ENCODE measurements around the gene STEAP1B. TPM values are rescaled to one million over a fixed set of nuclear protein-coding genes. Genes with fewer than 3 reads are reported as not detected.

The STEAP1B gene
- polyA plus RNA-seq, 1 experiment: 1.4 TPM

DNA sequence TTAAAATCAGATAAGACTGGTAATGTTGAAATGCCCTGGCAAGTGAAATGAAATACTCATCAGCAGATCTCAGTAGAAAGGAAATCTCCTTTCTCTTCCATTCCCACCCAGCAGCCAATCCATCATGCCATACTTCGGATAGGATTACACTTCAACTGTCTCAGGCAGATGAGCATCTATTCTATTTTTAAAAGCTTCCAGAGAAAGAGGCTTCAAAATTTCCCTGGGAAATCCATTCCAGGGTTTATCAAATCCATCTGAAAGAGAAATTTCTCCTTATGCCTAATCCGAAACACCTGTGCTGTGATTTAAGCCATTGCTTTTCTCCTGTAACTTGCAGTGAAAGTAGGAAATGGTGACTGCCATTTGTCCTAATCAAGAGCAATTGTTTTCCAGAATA is 82.6 kb downstream of the STEAP1B start:
- no peaks in the 10 kb centered on the region for H3K27me3 ChIP-seq (ENCODE audit: control insufficient read depth, insufficient read depth, low read length)
- TF ChIP-seq, protein P1, sequence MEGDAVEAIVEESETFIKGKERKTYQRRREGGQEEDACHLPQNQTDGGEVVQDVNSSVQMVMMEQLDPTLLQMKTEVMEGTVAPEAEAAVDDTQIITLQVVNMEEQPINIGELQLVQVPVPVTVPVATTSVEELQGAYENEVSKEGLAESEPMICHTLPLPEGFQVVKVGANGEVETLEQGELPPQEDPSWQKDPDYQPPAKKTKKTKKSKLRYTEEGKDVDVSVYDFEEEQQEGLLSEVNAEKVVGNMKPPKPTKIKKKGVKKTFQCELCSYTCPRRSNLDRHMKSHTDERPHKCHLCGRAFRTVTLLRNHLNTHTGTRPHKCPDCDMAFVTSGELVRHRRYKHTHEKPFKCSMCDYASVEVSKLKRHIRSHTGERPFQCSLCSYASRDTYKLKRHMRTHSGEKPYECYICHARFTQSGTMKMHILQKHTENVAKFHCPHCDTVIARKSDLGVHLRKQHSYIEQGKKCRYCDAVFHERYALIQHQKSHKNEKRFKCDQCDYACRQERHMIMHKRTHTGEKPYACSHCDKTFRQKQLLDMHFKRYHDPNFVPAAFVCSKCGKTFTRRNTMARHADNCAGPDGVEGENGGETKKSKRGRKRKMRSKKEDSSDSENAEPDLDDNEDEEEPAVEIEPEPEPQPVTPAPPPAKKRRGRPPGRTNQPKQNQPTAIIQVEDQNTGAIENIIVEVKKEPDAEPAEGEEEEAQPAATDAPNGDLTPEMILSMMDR (IDR thresholded peaks at IDR 0.05; ENCODE audit: insufficient read depth, low read depth, low read length): no peak
- ChIA-PET CTCF (no interaction called here), POLR2A (no interaction called here)
- DNase-seq (ENCODE audit: low read depth): no peak
- H3K36me3 ChIP-seq (ENCODE audit: control insufficient read depth, insufficient read depth, low read length): no peaks in the 10 kb centered on the region
- no peak overlapping the region for H3K4me3 ChIP-seq (ENCODE audit: low read depth, low read length)

DNA sequence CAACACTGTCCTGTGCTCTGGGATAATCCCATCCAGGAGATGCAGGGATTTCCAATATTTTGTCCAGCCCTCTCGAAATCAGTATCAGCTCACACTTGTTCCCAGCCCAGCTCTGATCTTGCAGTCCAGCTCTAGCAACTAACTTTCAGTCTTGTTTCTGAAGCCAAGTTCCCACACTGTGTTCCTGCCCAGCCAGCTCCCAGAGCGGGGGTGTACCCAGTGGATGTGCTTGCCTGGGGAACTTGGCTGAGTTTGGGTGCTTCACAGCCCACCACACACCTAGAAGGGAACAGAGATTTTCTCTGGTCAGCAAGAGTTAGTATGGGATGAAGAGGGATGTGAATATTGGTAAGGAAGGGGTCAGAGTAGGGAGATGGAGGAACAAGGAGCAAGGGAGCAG is 85.6 kb downstream of the STEAP1B start:
- ChIA-PET POLR2A (no interaction called here), CTCF (no interaction called here)
- Histone ChIP-seq H3K4me3 (ENCODE audit: low read depth, low read length) (no peak overlapping the region), H3K27me3 (ENCODE audit: control insufficient read depth, insufficient read depth, low read length) (no peaks in the 10 kb centered on the region), H3K36me3 (ENCODE audit: control insufficient read depth, insufficient read depth, low read length) (no peaks in the 10 kb centered on the region)
- no peak for DNase-seq (ENCODE audit: low read depth)
- TF ChIP-seq, protein P1 (IDR thresholded peaks at IDR 0.05; ENCODE audit: insufficient read depth, low read depth, low read length): no peak

DNA sequence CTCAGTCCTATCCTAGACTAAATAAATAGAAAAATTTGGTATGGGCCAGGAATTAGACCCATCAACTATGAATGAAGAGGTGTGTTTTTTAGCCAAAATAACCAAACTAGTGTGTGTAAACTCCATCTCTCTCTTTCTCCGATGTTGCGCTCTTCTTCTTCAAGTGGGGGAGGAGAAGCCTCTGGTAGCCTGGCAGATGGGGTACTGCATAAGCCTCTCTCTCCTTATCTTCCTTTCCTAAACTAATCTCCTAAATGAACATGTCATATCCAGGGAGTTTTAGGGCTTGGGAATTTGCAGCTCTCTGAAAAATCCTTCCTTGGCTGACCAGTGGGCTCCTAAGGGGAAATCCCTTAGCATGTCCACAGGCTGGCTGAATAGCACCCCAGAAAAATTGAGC is 86.8 kb downstream of the STEAP1B start:
- no peak overlapping the region for H3K4me3 ChIP-seq (ENCODE audit: low read depth, low read length)
- ChIA-PET CTCF (interaction anchor here (1.5 kb wide), 1 partner anchor 17 kb away, joined by 3 read pairs; no protein-coding TSS in a partner anchor), POLR2A (no interaction called here)
- TF ChIP-seq, protein P1 (IDR thresholded peaks at IDR 0.05; ENCODE audit: insufficient read depth, low read depth, low read length): no peak
- H3K36me3 ChIP-seq (ENCODE audit: control insufficient read depth, insufficient read depth, low read length): no peaks in the 10 kb centered on the region
- no peaks in the 10 kb centered on the region for H3K27me3 ChIP-seq (ENCODE audit: control insufficient read depth, insufficient read depth, low read length)
- DNase-seq (ENCODE audit: low read depth): no peak

- ChIA-PET POLR2A (no interaction called here), CTCF (interaction anchor here (1.5 kb wide), 1 partner anchor 18 kb away, joined by 3 read pairs; no protein-coding TSS in a partner anchor)
- no peak for DNase-seq (ENCODE audit: low read depth)
These were observed 87.9 kb downstream of the STEAP1B start for GRCh38 chr7:22411977-22412693.

GRCh38 chr7:22406715-22407114 is 93.3 kb downstream of the STEAP1B start:
- DNase-seq (ENCODE audit: low read depth): no peak
- ChIA-PET POLR2A (no interaction called here), CTCF (interaction anchor here (0.9 to 1.4 kb wide), 2 partner anchors 9 to 22 kb away, joined by 4 read pairs; no protein-coding TSS in a partner anchor)
- no peaks in the 10 kb centered on the region for H3K27me3 ChIP-seq (ENCODE audit: control insufficient read depth, insufficient read depth, low read length)
- TF ChIP-seq, protein P1 (IDR thresholded peaks at IDR 0.05; ENCODE audit: insufficient read depth, low read depth, low read length): no peak
- H3K36me3 ChIP-seq (ENCODE audit: control insufficient read depth, insufficient read depth, low read length): no peaks in the 10 kb centered on the region
- H3K4me3 ChIP-seq (ENCODE audit: low read depth, low read length): no peak overlapping the region

More at GRCh38 chr7:22411977-22412693, 87.9 kb downstream of the STEAP1B start:
- no peaks in the 10 kb centered on the region for H3K36me3 ChIP-seq (ENCODE audit: control insufficient read depth, insufficient read depth, low read length)
- no peak overlapping the region for H3K4me3 ChIP-seq (ENCODE audit: low read depth, low read length)
- TF ChIP-seq, protein P1 (IDR thresholded peaks at IDR 0.05; ENCODE audit: insufficient read depth, low read depth, low read length): no peak
- no peaks in the 10 kb centered on the region for H3K27me3 ChIP-seq (ENCODE audit: control insufficient read depth, insufficient read depth, low read length)

All from BJ (cell line).